DLD1 (cell line): ENCODE measurements around the gene NOD1.

ENCODE experiments used
- in situ Hi-C: cut with HindIII; loops from 2 replicates; pipeline ENCODE4 v1.10.0; 2017; ENCODE audit warnings: low sequenced_read_pairs

Gene NOD1

GRCh38 chr7:30470771-30471170 is 7.8 kb downstream of the NOD1 start:
- in situ Hi-C loops, result no loop called here

- in situ Hi-C loops, result no loop called here
Measured at GRCh38 chr7:30470163-30470770, 8.3 kb downstream of the NOD1 start.

- in situ Hi-C loops, result no loop called here
Measured at GRCh38 chr7:30469303-30469702, 9.3 kb downstream of the NOD1 start.

GRCh38 chr7:30468791-30469190 is 9.8 kb downstream of the NOD1 start:
- in situ Hi-C loops, result no loop called here

- in situ Hi-C loops, result no loop called here
Measured at GRCh38 chr7:30468041-30468440, 10.5 kb downstream of the NOD1 start.

GRCh38 chr7:30467271-30467670 is 11.3 kb downstream of the NOD1 start:
- in situ Hi-C loops, result no loop called here

GRCh38 chr7:30466266-30466665 is 12.3 kb downstream of the NOD1 start:
- in situ Hi-C loops, result no loop called here

- in situ Hi-C loops, result no loop called here
Measured at GRCh38 chr7:30465811-30466180, 12.8 kb downstream of the NOD1 start.

- in situ Hi-C loops, result no loop called here
Measured at GRCh38 chr7:30465046-30465810, 13.4 kb downstream of the NOD1 start.

GRCh38 chr7:30464231-30464671 is 14.3 kb downstream of the NOD1 start:
- in situ Hi-C loops, result no loop called here

- in situ Hi-C loops, result no loop called here
Measured at GRCh38 chr7:30463405-30464145, 15.0 kb downstream of the NOD1 start.

- in situ Hi-C loops, result no loop called here
Measured at GRCh38 chr7:30462179-30462578, 16.4 kb downstream of the NOD1 start.

- in situ Hi-C loops, result no loop called here
Measured at GRCh38 chr7:30460246-30460633, 18.3 kb downstream of the NOD1 start.

GRCh38 chr7:30459591-30460245 is 18.9 kb downstream of the NOD1 start:
- in situ Hi-C loops, result no loop called here

GRCh38 chr7:30458311-30458710 is 20.3 kb downstream of the NOD1 start:
- in situ Hi-C loops, result no loop called here

- in situ Hi-C loops, result no loop called here
Measured at GRCh38 chr7:30453921-30454320, 24.7 kb downstream of the NOD1 start.

GRCh38 chr7:30453016-30453415 is 25.6 kb downstream of the NOD1 start:
- in situ Hi-C loops, result no loop called here

- in situ Hi-C loops, result no loop called here
Measured at GRCh38 chr7:30452280-30452930, 26.2 kb downstream of the NOD1 start.

- in situ Hi-C loops, result no loop called here
Measured at GRCh38 chr7:30451539-30452279, 26.9 kb downstream of the NOD1 start.

GRCh38 chr7:30450983-30451497 is 27.5 kb downstream of the NOD1 start:
- in situ Hi-C loops, result no loop called here
